Spleen (tissue), 7 donors: ENCODE results near the gene UBASH3B.

Experiments
- POLR2A ChIP-seq, 3 donors: fragments of 450-650 bp; IDR thresholded peaks; one replicate each; pipeline ENCODE4 v1.5.1; 2017; ENCODE audit warnings: antibody characterized with exemption in 3 of 3, mild to moderate bottlenecking in 1 of 3
- POLR2AphosphoS5 ChIP-seq, 3 donors: sonication (generic); formaldehyde crosslinking; IDR thresholded peaks; one replicate each; pipeline ENCODE4 v1.5.1; 2017; ENCODE audit warnings: antibody characterized with exemption in 3 of 3
- TF ChIP-seq, protein P1 (sequence below), 11 experiments: fragments of 200-600 bp in 7 of 11; fragments of 450-650 bp in 4 of 11; sonication (generic) in 4 of 11; IDR thresholded peaks in 8 of 11; conservative IDR thresholded peaks in 3 of 11; 1 replicate in 7 of 11; 2 replicates in 4 of 11; pipeline versions ENCODE4 v1.4.0 to v1.8.0; 2016 to 2021; ENCODE audit warnings: antibody characterized with exemption in 11 of 11, inconsistent platforms in 4 of 11, mild to moderate bottlenecking in 1 of 11
- donor health status: DM: no; HTN: no; CAD: no; lungs with moderate emphysema.
- donor health status: DM: no; HTN: no; CAD: no.
- donor health status: DM: no; HTN: no; CAD: no.

DNA sequence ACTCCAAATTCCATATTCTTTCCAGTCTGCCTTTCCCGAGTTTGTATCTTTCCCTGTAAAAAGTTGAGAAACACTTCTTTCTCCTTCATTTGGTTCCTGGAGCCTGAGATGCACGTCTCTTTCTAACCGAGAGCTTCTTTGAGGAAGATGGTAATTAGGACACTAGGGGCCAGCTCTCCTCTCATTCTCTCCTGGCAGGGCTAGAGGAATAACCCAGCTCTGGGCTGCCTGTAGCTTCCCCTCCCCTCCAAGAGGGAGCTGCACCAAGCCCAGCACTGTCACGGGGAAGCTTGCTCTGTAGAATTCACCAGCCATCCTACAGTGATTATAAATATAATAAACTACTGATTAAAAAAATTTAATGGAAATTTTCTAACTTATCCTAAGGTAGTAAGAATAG is 26.9 kb downstream of the UBASH3B start:
- TF ChIP-seq, protein P1, sequence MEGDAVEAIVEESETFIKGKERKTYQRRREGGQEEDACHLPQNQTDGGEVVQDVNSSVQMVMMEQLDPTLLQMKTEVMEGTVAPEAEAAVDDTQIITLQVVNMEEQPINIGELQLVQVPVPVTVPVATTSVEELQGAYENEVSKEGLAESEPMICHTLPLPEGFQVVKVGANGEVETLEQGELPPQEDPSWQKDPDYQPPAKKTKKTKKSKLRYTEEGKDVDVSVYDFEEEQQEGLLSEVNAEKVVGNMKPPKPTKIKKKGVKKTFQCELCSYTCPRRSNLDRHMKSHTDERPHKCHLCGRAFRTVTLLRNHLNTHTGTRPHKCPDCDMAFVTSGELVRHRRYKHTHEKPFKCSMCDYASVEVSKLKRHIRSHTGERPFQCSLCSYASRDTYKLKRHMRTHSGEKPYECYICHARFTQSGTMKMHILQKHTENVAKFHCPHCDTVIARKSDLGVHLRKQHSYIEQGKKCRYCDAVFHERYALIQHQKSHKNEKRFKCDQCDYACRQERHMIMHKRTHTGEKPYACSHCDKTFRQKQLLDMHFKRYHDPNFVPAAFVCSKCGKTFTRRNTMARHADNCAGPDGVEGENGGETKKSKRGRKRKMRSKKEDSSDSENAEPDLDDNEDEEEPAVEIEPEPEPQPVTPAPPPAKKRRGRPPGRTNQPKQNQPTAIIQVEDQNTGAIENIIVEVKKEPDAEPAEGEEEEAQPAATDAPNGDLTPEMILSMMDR (IDR thresholded peaks at IDR 0.05 in 8 of 11, conservative IDR thresholded peaks at IDR 0.05 in 3 of 11), result no peak
- TF ChIP-seq POLR2AphosphoS5 (IDR thresholded peaks at IDR 0.05) (no peak), POLR2A (IDR thresholded peaks at IDR 0.05) (no peak)
